Measurements from ENCODE around the gene MLIP. TPM values are rescaled to one million over a fixed set of nuclear protein-coding genes. Genes with fewer than 3 reads are reported as not detected.

MLIP gene
- total RNA-seq, 2 experiments from 2014 or later: not detected

DNA sequence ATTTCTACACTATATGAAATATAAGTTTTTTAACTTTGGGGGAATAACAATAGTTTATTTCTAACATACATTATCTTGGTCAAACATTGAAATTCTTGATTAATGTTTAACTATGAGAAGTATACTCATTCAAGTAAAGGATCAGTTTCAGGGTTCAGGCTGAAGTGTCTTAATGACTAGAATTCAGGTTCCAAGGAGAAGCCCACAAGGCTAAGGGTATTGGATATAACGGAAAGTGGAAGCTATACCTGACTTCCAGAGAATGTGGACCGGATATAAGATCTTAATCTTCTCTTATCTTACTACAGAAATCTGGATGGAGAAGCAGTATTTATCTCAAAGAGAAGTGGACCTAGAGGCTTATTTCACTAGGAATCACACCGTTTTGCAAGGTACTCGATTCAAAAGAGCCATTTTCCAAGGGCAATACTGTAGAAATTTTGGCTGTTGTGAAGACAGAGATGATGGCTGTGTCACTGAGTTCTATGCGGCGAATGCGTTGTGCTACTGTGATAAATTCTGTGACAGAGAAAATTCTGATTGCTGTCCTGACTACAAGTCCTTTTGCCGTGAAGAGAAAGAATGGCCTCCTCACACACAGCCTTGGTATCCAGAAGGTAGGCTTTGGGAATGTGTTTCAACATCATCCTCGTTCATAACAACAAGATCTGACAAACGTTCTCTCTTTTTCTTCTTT, 197.2 kb downstream of the MLIP start, which contains the start of gene TINAG:
Gene TINAG, plus strand, starts transcription at position 153 of the 697 bp plus-strand sequence. Its CDS starts 110 bp downstream, at position 263.
- H3K4me2 ChIP-seq (ENCODE audit: low read length): no peak within 1 kb of the TSS

DNA sequence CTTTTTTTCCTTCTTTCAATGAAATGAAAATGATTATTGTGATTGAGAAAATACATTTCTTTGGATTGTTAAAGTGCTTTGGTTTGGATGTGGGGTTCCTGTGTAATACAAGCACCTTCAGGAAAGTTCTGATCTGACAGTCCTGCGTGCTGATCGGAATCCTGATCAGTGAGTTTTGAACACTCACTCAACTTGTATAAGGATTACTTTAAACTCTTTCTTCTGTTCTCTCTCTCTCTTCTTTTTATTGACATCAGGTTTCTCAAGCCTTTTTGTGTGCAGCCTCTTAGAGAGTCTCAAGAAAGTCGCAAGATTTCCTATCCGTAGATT, 197.7 kb downstream of the MLIP start:
- no peak for DNase-seq (ENCODE audit: low spot score)
- intact Hi-C loops (cut with micrococcal nuclease; ENCODE audit: unreplicated experiment): no loop called here
- Histone ChIP-seq H3K79me2 (ENCODE audit: insufficient read depth, low read depth, low read length) (no peaks in the 10 kb centered on the region), H3K4me1 (ENCODE audit: insufficient read depth, low read length, poor library complexity, severe bottlenecking) (no peaks in the 10 kb centered on the region), H3K4me2 (ENCODE audit: low read length) (no peak overlapping the region), H2AFZ (ENCODE audit: low read length) (no peak overlapping the region), H3K9me2 (ENCODE audit: insufficient read depth, low read length) (no peaks in the 10 kb centered on the region), H3K27ac (ENCODE audit: low read depth, low read length, poor library complexity, severe bottlenecking) (no peak overlapping the region), H3K9me3 (ENCODE audit: low read length) (no peaks in the 10 kb centered on the region), H4K20me1 (ENCODE audit: insufficient read depth, low read length) (no peaks in the 10 kb centered on the region), H3K4me3 (ENCODE audit: low read depth, low read length, poor library complexity, severe bottlenecking) (no peak overlapping the region), H3K36me3 (ENCODE audit: insufficient read depth, low read length) (no peaks in the 10 kb centered on the region)
- POLR2A ChIA-PET: no interaction called here
- BruUV-seq (replicated peaks): no TSS peak
- no peak for TF ChIP-seq EZH2phosphoT487 (IDR thresholded peaks at IDR 0.05; ENCODE audit: borderline replicate concordance, low read depth, low read length)
- TF ChIP-seq, protein P1, sequence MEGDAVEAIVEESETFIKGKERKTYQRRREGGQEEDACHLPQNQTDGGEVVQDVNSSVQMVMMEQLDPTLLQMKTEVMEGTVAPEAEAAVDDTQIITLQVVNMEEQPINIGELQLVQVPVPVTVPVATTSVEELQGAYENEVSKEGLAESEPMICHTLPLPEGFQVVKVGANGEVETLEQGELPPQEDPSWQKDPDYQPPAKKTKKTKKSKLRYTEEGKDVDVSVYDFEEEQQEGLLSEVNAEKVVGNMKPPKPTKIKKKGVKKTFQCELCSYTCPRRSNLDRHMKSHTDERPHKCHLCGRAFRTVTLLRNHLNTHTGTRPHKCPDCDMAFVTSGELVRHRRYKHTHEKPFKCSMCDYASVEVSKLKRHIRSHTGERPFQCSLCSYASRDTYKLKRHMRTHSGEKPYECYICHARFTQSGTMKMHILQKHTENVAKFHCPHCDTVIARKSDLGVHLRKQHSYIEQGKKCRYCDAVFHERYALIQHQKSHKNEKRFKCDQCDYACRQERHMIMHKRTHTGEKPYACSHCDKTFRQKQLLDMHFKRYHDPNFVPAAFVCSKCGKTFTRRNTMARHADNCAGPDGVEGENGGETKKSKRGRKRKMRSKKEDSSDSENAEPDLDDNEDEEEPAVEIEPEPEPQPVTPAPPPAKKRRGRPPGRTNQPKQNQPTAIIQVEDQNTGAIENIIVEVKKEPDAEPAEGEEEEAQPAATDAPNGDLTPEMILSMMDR (conservative IDR thresholded peaks at IDR 0.05; ENCODE audit: low read length): no peak
- CTCF ChIA-PET (ENCODE audit: unreplicated experiment): no interaction called here

More for the DNA sequence above, 197.2 kb downstream of the MLIP start, which contains the start of gene TINAG:
- ChIA-PET CTCF (ENCODE audit: unreplicated experiment) (no interaction called here), POLR2A (no interaction called here)
- no TSS peak for BruUV-seq (replicated peaks)
- no peaks in the 10 kb centered on the region for H3K9me2 ChIP-seq (ENCODE audit: insufficient read depth, low read length)
- no peak within 1 kb of the TSS for H2AFZ ChIP-seq (ENCODE audit: low read length)
- H3K27ac ChIP-seq (ENCODE audit: low read depth, low read length, poor library complexity, severe bottlenecking): no peak within 1 kb of the TSS
- H3K4me1 ChIP-seq (ENCODE audit: insufficient read depth, low read length, poor library complexity, severe bottlenecking): no peaks in the 10 kb centered on the region
- intact Hi-C loops (cut with micrococcal nuclease; ENCODE audit: unreplicated experiment): no loop called here
- H3K36me3 ChIP-seq (ENCODE audit: insufficient read depth, low read length): no peaks in the 10 kb centered on the region
- no peak for DNase-seq (ENCODE audit: low spot score)
- H3K9me3 ChIP-seq (ENCODE audit: low read length): no peaks in the 10 kb centered on the region
- TF ChIP-seq EZH2phosphoT487 (IDR thresholded peaks at IDR 0.05; ENCODE audit: borderline replicate concordance, low read depth, low read length): no peak
- TF ChIP-seq, protein P1 (conservative IDR thresholded peaks at IDR 0.05; ENCODE audit: low read length): no peak
- H3K4me3 ChIP-seq (ENCODE audit: low read depth, low read length, poor library complexity, severe bottlenecking): no peak within 1 kb of the TSS
- H4K20me1 ChIP-seq (ENCODE audit: insufficient read depth, low read length): no peaks in the 10 kb centered on the region
- no peaks in the 10 kb centered on the region for H3K79me2 ChIP-seq (ENCODE audit: insufficient read depth, low read depth, low read length)

DNA sequence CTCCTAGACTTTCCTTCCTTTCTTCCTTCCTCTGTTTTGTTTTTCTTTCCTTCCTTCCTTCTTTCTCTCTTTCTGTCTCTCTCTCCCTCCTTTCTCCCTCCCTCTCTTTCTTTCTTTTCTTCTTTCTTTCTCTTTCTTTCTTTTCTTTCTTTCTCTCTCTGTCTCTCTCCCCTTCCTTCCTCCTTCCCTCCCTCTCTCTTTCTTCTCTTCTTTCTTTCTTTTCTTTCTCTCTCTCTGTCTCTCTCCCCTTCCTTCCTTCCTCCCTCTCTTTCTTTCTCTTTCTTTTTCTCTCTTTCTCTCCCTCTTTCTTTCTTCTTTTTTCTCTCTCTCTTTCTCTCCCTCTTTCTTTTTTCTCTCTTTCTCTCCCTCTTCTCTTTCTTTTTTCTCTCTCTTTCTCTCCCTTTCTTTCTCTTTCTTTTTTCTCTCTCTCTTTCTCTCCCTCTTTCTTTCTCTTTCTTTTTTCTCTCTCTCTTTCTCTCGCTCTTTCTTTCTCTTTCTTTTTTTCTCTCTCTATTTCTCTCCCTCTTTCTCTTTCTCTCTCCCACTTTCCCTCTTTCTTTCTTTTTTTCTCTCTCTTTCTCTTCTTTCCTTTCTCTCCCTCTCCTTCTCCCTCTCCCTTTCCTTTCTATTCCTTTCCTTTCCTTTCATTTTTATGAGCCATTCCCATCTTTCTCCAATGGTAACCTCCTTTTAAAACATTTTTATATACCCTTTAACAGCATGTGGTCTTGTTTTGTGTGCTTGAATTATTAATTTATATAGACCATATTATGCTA, 199.3 kb downstream of the MLIP start:
- Histone ChIP-seq H3K9me3 (ENCODE audit: low read length) (no peaks in the 10 kb centered on the region), H3K9me2 (ENCODE audit: insufficient read depth, low read length) (no peaks in the 10 kb centered on the region), H4K20me1 (ENCODE audit: insufficient read depth, low read length) (no peaks in the 10 kb centered on the region), H2AFZ (ENCODE audit: low read length) (no peak overlapping the region), H3K4me1 (ENCODE audit: insufficient read depth, low read length, poor library complexity, severe bottlenecking) (no peaks in the 10 kb centered on the region), H3K36me3 (ENCODE audit: insufficient read depth, low read length) (no peaks in the 10 kb centered on the region), H3K4me3 (ENCODE audit: low read depth, low read length, poor library complexity, severe bottlenecking) (no peak overlapping the region), H3K79me2 (ENCODE audit: insufficient read depth, low read depth, low read length) (no peaks in the 10 kb centered on the region), H3K4me2 (ENCODE audit: low read length) (no peak overlapping the region), H3K27ac (ENCODE audit: low read depth, low read length, poor library complexity, severe bottlenecking) (no peak overlapping the region)
- no TSS peak for BruUV-seq (replicated peaks)
- DNase-seq (ENCODE audit: low spot score): no peak
- CTCF ChIA-PET (ENCODE audit: unreplicated experiment): no interaction called here
- POLR2A ChIA-PET: interaction anchor here (1.2 to 1.6 kb wide), 2 partner anchors 11 to 40 kb away, joined by 3 read pairs; no protein-coding TSS in a partner anchor
- TF ChIP-seq, protein P1 (conservative IDR thresholded peaks at IDR 0.05; ENCODE audit: low read length): no peak
- TF ChIP-seq EZH2phosphoT487 (IDR thresholded peaks at IDR 0.05; ENCODE audit: borderline replicate concordance, low read depth, low read length): no peak
- intact Hi-C loops (cut with micrococcal nuclease; ENCODE audit: unreplicated experiment): no loop called here
